HG03095 (cell line): ENCODE measurements around the gene ADAMTS4.

Source experiments
- ATAC-seq: cut with Tn5 transposase; IDR thresholded peaks from one replicate; pipeline ENCODE4 v1.9.1; 2021; ENCODE audit warnings: moderate library complexity; ENCODE audit not compliant: unreplicated experiment

ADAMTS4 gene

GRCh38 chr1:161219078-161219892 lies 20.4 kb upstream of the ADAMTS4 start:
- no peak for ATAC-seq

DNA sequence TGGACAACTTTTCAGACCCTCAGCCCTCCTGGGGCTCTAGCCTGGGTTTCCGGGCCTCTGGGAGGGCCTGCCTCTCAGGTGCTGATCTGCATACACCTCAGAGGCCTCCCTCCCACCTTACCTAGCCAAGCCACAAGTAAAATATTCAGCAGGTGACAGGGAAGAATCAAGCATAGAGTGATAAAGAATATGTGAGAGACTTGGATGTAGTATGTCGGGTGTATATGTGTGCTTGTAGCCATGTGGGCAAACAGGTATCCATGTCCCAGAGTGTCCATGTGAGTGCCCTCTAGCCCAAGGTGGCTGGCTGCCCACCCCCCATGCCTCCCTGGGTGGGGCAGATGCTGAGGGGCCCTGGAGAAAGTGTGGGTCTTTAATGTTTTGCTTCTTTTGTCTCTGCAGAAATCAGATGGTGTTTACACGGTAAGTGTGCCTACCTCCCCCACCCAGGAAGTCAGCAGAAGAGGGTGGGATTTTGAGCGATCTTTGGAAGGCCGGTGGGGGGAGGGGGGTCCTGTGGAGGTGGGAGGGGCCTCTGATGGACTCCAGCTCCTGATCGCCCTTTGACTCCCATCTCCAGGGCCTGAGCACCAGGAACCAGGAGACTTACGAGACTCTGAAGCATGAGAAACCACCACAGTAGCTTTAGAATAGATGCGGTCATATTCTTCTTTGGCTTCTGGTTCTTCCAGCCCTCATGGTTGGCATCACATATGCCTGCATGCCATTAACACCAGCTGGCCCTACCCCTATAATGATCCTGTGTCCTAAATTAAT lies 19.6 kb upstream of the ADAMTS4 start:
- ATAC-seq = no peak

DNA sequence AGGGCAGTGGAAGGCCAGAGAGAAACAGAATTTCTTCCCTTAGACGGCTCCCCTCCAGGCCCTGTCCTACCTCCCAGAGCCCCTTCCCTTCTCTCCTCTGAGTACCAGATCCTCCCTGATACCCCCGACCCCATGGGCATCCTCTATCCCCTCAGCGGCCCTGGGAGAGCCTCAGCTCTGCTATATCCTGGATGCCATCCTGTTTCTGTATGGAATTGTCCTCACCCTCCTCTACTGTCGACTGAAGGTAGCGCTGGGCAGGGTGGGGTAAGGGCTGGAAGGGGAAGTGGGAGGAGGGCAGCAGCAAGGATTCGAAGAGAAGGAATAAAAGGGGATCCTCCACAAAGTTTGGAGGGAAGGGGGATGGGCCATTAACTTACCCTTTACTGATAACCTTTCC lies 19.0 kb upstream of the ADAMTS4 start:
- no peak for ATAC-seq

DNA sequence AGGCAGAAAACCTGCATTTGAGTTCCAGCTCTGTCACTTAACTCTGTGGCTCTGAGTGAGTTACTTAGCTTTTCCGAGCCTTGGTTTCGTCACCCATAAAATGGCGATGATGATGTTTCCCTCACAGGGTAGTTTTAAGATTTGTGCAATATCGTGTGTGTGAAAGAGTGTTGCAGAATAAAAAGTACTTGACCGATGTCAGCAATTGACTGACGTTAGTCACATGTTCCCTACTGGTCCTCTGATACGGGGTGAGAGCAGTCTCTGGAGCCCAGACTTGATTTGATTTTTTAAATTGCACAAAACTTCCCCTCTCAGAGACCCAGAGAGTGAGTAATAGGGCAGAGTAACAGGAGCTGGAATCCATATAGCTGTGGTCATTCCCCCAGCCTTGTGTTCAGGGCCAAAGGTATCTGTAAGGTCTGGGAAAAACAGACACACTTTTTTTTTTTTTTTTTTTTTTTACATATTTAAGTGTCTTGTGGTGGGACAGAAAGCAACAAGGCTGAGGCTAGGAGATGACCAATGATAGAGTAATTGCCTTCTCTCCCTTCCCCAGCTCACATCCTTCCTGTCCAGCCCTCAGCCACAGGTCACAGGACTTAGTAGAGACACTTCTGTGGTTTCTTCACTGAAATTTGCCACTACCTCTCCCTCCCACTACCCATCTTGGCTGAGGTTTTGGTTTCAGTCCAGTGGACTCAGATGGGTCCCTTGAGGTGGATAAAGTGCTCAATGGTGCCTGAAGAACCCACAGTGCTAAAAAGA lies 18.3 kb upstream of the ADAMTS4 start:
- ATAC-seq = peak; percentile 92

DNA sequence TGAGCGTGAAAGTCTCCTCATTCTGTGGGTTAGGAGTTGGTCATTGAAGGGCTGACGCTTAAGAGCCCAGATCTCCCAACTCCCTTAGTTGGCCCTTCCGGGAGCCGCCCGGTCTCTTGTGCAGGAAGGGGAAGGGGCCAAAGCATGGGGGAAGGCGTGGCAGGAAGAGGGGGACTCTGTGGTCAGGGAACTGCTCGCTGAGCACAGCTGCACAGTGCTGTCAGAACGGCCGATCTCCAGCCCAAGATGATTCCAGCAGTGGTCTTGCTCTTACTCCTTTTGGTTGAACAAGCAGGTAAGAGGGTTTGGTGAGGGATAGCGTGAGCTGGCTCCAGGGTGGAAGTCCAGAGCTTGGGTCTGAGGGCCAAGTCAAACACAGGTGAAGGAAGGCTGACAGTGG lies 16.2 kb upstream of the ADAMTS4 start, which contains the start of gene FCER1G:
FCER1G (plus strand) TSS at position 220 of the 400 bp plus-strand sequence; CDS start at position 247, 27 bp downstream.
- no peak for ATAC-seq

DNA sequence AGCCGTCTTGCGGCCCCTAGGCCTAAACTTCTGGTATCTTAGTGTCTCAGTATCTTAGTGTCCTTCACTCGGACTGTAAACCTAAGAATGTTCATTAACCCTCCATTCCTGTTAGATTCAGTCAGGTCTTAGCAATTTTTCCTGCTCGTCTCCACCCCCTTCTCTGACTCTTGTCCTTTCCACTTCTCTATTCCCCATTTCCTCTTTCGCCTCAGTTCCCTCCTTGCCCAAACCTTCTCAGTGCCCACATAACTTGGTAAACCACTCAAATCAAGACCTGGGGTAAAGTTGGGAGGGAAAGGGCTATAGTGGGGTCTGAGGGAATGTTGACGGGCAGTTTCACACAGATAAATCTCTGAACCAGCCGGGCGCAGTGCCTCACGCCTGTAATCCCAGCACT lies 15.5 kb upstream of the ADAMTS4 start:
- no peak for ATAC-seq

GRCh38 chr1:161209790-161210409 lies 11.0 kb upstream of the ADAMTS4 start:
- peak; percentile 59 for ATAC-seq

DNA sequence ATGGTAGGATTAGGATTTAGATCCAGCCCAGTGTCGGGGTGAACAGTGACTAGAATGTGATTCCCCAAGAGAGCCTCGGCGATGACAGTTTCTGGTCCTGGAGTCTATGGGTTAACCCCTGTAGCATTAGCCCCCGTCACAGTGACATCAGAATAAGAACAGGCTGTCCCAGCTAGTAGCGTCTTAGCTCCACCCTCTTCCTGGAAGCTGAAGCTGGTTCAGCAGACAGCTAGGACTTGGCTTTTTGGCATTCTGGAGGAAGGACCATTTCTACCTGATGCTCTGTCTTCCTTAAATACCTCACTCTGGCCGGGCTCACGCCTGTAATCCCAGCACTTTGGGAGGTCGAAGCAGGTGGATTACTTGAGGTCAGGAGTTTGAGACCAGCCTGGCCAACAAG lies 8.3 kb upstream of the ADAMTS4 start:
- ATAC-seq = no peak

DNA sequence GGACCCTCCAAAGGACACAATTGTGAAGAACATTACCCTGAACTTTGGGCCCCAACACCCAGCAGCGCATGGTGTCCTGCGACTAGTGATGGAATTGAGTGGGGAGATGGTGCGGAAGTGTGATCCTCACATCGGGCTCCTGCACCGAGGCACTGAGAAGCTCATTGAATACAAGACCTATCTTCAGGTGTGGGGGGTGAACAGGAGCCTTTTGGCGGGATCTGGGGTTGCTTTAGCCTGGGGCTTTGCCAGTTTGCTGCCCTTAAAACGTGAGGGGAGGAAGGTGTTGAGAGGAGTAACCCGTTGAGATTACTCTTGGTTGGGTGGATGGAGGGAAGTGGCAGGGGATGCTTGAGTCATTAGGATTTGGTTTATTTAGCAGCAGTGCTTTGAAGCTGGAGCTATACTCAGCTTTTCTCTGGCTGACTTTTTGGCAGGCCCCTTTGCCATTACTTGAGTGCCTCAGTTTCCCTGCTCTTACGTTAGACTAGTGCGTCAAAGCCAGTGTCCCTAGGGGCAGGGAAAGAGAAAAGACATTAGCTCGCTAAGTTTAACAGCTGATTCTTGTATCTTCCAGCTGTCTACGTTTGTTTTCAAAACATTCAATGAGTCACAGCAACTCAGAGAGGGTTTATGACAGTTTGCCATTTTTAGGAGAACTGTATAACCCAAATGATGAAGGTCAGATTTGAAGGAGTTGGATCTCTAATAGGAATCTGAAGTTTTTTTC lies 7.7 kb upstream of the ADAMTS4 start:
- no peak for ATAC-seq

DNA sequence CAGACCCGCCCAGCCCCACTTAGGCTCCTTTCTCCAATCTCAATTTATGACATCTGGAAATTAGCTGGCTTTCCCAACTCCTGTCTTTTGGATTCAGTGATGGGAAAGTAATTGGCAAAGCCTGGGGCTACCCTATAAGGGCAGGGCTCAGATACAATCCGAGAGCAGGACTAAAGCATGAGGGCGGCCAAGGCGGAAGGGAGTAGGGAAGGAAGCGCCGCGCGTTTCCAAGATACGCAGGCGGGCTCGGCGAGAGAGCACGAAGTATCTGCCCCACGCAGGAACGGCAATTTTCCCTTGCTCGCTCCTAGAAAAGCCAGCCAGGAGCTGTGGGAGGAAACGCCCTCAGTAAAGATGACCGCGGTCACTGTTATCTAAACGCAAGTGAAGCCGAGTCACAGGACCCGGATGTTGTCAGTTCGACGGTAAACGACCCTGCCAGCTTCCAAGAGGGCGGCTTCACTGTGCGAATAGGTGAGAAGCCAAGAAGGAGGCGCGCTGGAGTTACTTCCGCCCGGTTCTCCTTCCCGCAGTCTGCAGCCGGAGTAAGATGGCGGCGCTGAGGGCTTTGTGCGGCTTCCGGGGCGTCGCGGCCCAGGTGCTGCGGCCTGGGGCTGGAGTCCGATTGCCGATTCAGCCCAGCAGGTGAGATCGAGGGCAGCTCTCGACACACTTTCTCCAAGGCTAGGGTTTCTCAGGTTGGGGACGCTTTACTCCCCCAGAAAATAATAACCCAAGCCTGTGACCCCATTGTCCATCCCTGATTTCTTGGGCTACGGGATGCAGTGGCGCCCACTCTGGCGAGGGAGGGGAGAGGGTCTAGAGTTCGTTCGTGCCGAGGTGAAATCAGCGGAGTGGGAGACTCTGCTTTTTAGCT lies 3.2 kb upstream of the ADAMTS4 start, which contains the start of gene NDUFS2:
NDUFS2 (plus strand) TSS at position 532 of the 877 bp plus-strand sequence; CDS start at position 551, 19 bp downstream.
- peak; percentile 92 for ATAC-seq

- no peak for ATAC-seq
These were observed 2.4 kb upstream of the ADAMTS4 start for GRCh38 chr1:161200992-161201835.

- ATAC-seq = no peak
These were observed 1.7 kb upstream of the ADAMTS4 start for GRCh38 chr1:161200421-161200991.

DNA sequence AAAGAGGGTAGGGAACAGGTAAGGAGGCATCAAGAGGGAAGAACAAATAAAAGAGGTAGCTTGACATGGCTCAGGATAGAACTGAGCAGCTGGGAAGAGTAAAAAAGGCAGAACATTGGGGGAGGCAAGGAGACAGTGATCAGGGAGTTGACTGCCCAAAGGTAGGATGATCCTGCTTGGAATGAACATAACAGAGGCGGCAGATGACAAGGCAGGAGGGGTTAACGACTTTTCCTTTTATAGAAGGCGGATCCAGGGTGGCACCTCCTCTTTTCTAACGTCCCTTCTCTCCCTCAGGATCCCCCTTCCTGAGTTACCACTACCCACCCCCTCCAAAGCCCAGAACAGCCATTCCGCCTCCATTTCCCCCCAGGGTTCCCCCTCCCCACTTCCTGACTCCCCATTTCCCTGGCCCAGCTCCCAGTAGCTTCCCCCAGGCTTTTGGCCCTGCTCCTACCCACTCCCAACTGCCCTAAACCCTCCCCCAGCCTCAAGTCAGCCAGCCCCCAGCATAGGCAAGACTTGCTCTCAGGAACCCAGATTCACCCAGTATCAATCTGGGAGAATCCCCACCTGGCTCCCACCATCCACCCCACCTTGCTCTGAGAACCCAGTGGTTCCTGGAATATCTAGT lies 769 bp upstream of the ADAMTS4 start:
- no peak for ATAC-seq

GRCh38 chr1:161198194-161198896 lies 509 bp downstream of the ADAMTS4 start:
- no peak for ATAC-seq

- ATAC-seq = no peak
These were observed 1.2 kb downstream of the ADAMTS4 start for GRCh38 chr1:161197560-161198193.
